Activated B cell treated with CpG ODN at 0.5 μM for 24 hours (primary cell): ENCODE measurements around the gene GAB1. TPM values are rescaled to one million over a fixed set of nuclear protein-coding genes. Genes with fewer than 3 reads are reported as not detected.

Experiments
- ATAC-seq: fragments of 200-7000 bp; cut with Tn5 transposase; one replicate; pipeline ENCODE4 v1.10.0; 2021; ENCODE audit warnings: low read depth, mild to moderate bottlenecking, moderate library complexity
- CTCF ChIA-PET: fragments of 350-600 bp; sonication (Branson Sonifier 250); formaldehyde crosslinking; loops from one replicate; lab custom pipeline; 2021; ENCODE audit warnings: antibody characterized with exemption; lab: Charles Lee
- POLR2A ChIA-PET: fragments of 350-600 bp; sonication (Branson Sonifier 250); formaldehyde crosslinking; loops from one replicate; lab custom pipeline; 2021; ENCODE audit warnings: antibody characterized with exemption; lab: Charles Lee
- DNase-seq: peaks from one replicate; pipeline ENCODE4 v3.0.0; 2022
- H3K27ac Mint-ChIP-seq: one replicate; pipeline ENCODE4 v1.8.0; 2020; ENCODE audit warnings: mixed read lengths
- H3K27me3 Mint-ChIP-seq: one replicate; pipeline ENCODE4 v1.8.0; 2021; ENCODE audit warnings: mixed read lengths
- H3K36me3 Mint-ChIP-seq: one replicate; pipeline ENCODE4 v1.8.0; 2021; ENCODE audit warnings: low read depth, mixed read lengths
- H3K4me1 Mint-ChIP-seq: one replicate; pipeline ENCODE4 v1.8.0; 2021; ENCODE audit warnings: mixed read lengths
- H3K4me3 Mint-ChIP-seq: one replicate; pipeline ENCODE4 v1.8.0; 2020; ENCODE audit warnings: mild to moderate bottlenecking, mixed read lengths
- H3K9me3 Mint-ChIP-seq: one replicate; pipeline ENCODE4 v1.8.0; 2020; ENCODE audit warnings: mixed read lengths
- intact Hi-C: fragments of 100-400 bp; cut with micrococcal nuclease; formaldehyde crosslinking; loops from one replicate; pipeline ENCODE4 v1.15.1; 2024
- total RNA-seq: library from RNA; stranded (reverse); gene quantifications from 2 replicates; pipeline ENCODE4 v1.2.3, GENCODE V29; 2022
- TF ChIP-seq, protein P1 (sequence below): fragments of 200-600 bp; IDR thresholded peaks from one replicate; pipeline ENCODE4 v1.8.0; 2022; ENCODE audit warnings: antibody characterized with exemption, mild to moderate bottlenecking

GAB1 gene
- total RNA-seq, 1 donor from 2014 or later = 12.0 TPM

- ATAC-seq (no peak), DNase-seq (no peak)
- TF ChIP-seq, protein P1, sequence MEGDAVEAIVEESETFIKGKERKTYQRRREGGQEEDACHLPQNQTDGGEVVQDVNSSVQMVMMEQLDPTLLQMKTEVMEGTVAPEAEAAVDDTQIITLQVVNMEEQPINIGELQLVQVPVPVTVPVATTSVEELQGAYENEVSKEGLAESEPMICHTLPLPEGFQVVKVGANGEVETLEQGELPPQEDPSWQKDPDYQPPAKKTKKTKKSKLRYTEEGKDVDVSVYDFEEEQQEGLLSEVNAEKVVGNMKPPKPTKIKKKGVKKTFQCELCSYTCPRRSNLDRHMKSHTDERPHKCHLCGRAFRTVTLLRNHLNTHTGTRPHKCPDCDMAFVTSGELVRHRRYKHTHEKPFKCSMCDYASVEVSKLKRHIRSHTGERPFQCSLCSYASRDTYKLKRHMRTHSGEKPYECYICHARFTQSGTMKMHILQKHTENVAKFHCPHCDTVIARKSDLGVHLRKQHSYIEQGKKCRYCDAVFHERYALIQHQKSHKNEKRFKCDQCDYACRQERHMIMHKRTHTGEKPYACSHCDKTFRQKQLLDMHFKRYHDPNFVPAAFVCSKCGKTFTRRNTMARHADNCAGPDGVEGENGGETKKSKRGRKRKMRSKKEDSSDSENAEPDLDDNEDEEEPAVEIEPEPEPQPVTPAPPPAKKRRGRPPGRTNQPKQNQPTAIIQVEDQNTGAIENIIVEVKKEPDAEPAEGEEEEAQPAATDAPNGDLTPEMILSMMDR = no peak
- peaks cover 5% of the 10 kb centered on the region for H3K36me3 Mint-ChIP-seq
- no peak overlapping the region for H3K27ac Mint-ChIP-seq
- H3K9me3 Mint-ChIP-seq = no peaks in the 10 kb centered on the region
- intact Hi-C loops = no loop called here
- CTCF ChIA-PET = no interaction called here
- H3K4me3 Mint-ChIP-seq = no peak overlapping the region
- no peaks in the 10 kb centered on the region for H3K27me3 Mint-ChIP-seq
- POLR2A ChIA-PET = no interaction called here
- no peaks in the 10 kb centered on the region for H3K4me1 Mint-ChIP-seq
Observed at GRCh38 chr4:143437937-143438336, 101.3 kb downstream of the GAB1 start.

DNA sequence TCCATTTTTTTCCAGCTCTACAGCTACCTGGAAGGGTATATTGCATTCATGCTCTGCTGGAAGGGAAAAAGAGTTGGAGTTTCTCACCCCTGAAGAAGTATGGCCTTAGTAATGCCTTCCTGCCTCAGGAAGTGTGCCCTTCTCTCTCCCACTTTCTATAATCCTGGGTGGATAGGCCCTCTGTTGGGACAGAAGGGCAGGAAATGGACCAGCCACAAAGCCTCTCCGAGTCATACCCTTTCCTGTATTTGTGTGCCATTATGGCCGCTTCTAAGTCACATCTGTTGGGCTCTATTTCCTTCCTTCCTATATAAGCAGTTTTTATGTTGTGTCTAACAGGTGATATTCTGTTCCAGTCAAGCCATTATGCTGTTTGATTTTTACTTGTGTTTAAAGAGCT lies 102.0 kb downstream of the GAB1 start:
- Mint-ChIP-seq H3K4me3 (no peak overlapping the region), H3K27ac (no peak overlapping the region), H3K27me3 (no peaks in the 10 kb centered on the region), H3K36me3 (peaks cover 5% of the 10 kb centered on the region), H3K9me3 (no peaks in the 10 kb centered on the region), H3K4me1 (no peaks in the 10 kb centered on the region)
- TF ChIP-seq, protein P1 = no peak
- ChIA-PET CTCF (no interaction called here), POLR2A (no interaction called here)
- intact Hi-C loops = no loop called here
- no peak for DNase-seq
- ATAC-seq = no peak

- ATAC-seq = no peak
- Mint-ChIP-seq H3K4me1 (no peaks in the 10 kb centered on the region), H3K9me3 (no peaks in the 10 kb centered on the region), H3K27me3 (no peaks in the 10 kb centered on the region), H3K36me3 (peaks cover 5% of the 10 kb centered on the region), H3K4me3 (no peak overlapping the region), H3K27ac (no peak overlapping the region)
- CTCF ChIA-PET = no interaction called here
- TF ChIP-seq, protein P1 = no peak
- POLR2A ChIA-PET = no interaction called here
- no peak for DNase-seq
- intact Hi-C loops = no loop called here
Observed at GRCh38 chr4:143441109-143441508, 104.4 kb downstream of the GAB1 start.

GRCh38 chr4:143441678-143442077 lies 105.0 kb downstream of the GAB1 start:
- no peak for DNase-seq
- POLR2A ChIA-PET = no interaction called here
- H3K27ac Mint-ChIP-seq = no peak overlapping the region
- H3K9me3 Mint-ChIP-seq = no peaks in the 10 kb centered on the region
- CTCF ChIA-PET = no interaction called here
- intact Hi-C loops = no loop called here
- H3K27me3 Mint-ChIP-seq = no peaks in the 10 kb centered on the region
- peaks cover 5% of the 10 kb centered on the region for H3K36me3 Mint-ChIP-seq
- no peak overlapping the region for H3K4me3 Mint-ChIP-seq
- TF ChIP-seq, protein P1 = no peak
- ATAC-seq = no peak
- H3K4me1 Mint-ChIP-seq = no peaks in the 10 kb centered on the region

GRCh38 chr4:143443728-143444127 lies 107.1 kb downstream of the GAB1 start:
- Mint-ChIP-seq H3K27ac (no peak overlapping the region), H3K27me3 (no peaks in the 10 kb centered on the region), H3K36me3 (no peaks in the 10 kb centered on the region), H3K4me1 (no peaks in the 10 kb centered on the region), H3K9me3 (no peaks in the 10 kb centered on the region), H3K4me3 (no peak overlapping the region)
- ChIA-PET CTCF (no interaction called here), POLR2A (no interaction called here)
- DNase-seq = no peak
- TF ChIP-seq, protein P1 = no peak
- no peak for ATAC-seq
- intact Hi-C loops = no loop called here
